Skeletal muscle cell (primary cell): Measurements from ENCODE around the gene KCNC2.

Source experiments
- DNase-seq: peaks from one replicate; pipeline ENCODE4 v3.0.0-alpha.2; 2010; ENCODE audit warnings: low read depth
- H3K4me3 ChIP-seq: 2 replicates; pipeline ENCODE4 v1.5.1; 2011; ENCODE audit warnings: low read depth, mild to moderate bottlenecking, control low read depth, low read length, moderate library complexity

The KCNC2 gene

DNA sequence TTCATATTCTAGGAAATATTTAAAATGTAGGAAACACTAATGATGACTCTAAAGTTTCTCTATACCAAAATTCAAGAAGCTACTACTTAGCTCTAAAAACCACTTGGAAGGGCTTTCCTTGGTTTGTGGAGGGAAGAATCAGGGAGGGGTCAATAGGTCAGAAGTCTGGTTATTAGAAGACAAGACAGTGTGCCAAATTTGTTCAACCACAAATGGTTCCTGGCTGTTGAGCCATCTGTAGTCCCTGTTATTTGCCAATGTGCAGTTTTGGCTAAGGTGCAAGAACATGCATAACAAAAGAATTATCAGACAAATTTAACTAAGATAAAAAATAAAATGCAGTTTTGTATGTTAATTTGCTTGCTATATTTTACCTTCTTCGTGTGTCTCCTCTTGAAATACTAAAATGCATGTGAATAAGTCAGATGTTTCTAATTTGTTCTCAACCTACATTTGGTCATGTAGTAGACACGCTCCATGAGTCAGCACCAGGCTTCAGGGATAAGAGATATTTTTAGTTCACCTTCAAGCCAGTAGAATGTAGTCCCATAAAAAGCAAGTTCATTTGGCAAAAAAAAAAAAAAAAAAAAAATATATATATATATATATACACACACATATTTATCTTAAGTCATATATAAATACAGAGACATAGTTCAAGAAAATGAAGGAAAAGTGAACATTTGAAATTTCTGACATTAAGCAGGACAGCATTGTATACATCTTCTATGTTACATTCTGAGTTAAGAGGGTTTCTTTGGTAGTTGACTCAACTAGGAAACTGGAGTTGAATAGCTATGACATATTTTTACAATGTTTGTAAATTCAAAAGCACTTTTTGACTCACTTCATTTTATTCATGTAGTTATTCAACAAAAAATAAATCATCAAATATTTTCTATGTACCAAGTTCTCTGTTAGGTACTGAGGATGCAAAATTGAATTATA lies 123.3 kb downstream of the KCNC2 start:
- H3K4me3 ChIP-seq = no peak overlapping the region
- DNase-seq = peak; percentile 20

DNA sequence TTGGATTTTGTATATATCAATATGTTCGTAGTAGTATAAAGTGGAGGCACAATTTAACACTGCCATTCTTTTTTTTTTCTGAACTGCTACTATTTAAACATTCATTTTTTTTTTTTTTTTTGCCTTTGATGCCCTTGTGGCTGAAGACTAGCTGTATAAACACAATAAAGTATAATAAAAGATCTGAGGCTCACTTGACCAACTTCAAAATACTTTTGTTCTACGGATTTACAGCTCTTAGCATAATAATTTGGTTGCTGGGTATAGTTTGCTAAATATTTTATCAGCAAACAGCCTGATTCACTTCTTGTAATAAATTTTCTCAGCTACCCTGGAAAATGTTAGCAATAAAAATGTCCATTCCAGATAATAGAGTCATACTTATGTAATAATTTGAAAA lies 128.3 kb downstream of the KCNC2 start:
- no peak for DNase-seq
- H3K4me3 ChIP-seq = no peak overlapping the region

DNA sequence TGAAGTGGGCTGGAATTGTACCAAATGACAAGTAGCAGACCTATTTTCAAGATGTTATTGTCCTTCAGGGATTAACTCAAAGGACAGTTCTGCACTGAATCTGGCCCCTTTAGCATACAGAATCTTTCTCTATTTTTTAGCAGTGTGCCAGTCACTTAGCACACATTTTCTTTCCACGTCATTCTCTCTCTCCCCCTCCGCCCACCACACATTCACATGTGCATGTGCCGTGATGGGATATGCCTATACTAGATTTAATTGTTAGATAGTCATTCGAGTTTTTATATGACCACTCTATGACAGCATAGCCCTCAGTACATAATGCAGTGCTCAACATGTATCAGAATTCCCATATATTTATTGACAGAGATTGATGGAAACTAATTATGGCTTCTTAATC lies 129.1 kb downstream of the KCNC2 start:
- DNase-seq = no peak
- H3K4me3 ChIP-seq = no peak overlapping the region

DNA sequence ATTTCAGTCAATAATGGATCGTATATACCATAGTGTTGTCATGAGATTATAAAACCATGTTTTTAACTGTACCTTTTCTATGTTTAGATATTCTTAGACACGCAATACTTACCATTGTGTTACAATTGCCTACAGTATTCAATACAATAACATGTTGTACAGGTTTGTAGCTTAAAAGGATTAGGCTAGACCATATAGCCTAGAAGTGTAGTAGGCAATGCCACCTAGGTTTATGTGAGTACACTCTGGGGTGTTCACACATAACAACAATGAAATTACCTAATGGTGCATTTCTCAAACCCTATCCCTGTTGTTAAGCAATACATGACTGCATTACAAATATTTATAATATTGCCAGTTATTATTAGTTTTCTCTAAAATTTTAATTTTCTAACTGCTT lies 144.2 kb downstream of the KCNC2 start:
- H3K4me3 ChIP-seq = no peak overlapping the region

DNA sequence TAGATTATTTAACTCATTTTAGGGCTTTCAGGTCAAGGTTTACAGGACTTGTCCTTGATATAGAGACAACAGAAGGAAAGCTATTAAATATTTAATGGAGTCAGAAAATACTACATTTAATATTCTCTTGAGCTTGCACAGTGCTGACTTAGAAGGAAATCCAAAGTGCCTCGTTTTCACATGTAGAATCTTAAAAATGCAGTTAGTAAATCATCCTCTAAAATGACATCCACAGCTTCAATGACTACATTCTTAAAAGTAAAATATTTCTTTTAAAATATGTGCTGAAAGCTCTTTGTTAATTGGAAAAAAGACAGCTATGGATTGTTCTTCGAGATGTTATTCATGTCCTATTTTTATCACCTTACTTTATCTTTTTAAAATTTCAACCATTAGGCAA lies 146.9 kb downstream of the KCNC2 start:
- no peak overlapping the region for H3K4me3 ChIP-seq
- DNase-seq = no peak

More for the DNA sequence above, 144.2 kb downstream of the KCNC2 start:
- DNase-seq = no peak

DNA sequence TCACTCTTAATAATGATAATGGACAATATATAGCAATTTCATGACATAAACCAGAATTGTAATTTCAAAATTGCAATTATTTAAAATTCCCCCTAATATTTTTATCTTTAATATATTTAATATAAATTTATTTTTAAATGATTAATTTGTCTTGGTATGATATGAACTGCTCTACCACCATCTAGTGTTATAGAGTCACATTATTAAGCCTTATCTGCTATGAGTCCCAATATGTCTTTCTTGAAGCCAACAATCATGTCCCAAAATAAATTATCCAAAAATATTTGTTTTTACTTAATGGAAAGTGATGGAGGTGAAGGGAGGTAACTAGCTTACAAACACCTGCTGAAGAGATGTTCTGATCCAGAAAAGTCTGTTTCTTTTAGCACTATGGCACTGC lies 151.4 kb downstream of the KCNC2 start:
- no peak overlapping the region for H3K4me3 ChIP-seq
- DNase-seq = no peak

DNA sequence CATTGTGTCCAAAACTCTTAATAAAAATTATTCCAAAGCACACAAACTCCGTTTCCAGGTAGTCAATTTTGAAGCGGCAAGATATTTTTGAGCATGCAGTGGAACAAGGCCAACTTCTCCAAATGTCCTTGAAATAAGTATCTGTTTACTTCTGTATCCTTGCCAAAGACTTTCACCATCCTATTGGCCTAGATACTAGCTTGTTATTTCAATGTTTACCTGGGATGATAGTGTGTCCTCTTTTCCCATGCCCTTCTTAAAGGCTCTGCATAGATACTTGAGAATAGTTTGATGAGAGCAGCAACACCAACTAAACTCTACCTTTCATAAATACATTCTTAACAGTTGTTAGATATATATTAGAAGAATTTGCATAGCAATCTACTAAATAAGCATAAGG lies 160.9 kb downstream of the KCNC2 start:
- DNase-seq = no peak
- H3K4me3 ChIP-seq = no peak overlapping the region

DNA sequence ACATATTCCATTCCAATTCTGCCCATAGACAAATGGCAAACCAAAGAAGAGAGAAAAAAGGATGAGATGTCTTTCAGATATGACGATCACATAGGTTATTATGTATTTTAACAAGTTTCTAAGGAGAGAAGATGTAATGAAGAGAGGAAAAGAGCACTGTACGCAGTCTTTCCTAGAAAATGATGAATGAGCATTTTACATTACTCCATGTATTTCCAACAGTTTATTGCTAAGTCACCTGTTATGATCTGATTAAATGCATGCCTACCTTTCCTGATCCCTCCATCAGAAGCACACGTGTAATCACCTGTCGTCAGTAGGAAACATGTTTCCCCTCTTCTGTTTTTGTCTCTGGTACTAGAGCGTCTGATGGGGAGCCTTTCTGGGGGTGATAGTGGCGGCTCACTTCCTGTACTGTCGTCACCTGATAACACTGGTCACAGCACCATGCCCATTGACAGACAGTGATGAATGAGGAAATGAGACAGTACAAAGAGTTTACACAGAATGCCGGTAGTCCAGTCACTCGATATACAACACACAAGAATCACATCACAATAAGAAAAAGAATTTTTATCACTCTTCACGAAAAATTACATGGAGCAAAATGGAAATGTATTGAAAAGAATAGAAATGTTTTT lies 161.6 kb downstream of the KCNC2 start:
- no peak overlapping the region for H3K4me3 ChIP-seq

DNA sequence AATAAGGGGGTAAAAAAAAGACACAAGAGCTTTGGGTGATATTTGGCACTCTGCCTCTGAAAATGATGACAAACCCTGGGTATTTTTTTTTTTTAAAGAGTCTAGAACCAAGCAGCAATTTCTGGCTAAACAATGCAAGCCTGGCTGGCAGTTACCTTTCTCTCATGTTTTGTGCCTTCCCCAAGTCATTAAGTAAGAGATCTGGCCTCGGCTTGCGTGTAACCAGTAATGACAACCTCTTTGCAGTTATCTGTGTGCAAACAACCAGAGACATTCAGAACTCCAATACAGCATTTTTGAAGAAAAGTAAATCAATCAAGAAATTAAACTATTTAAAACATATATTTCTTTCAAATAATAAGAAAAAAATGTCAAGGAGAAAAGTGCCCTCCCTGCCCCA lies 167.5 kb downstream of the KCNC2 start:
- no peak for DNase-seq
- H3K4me3 ChIP-seq = no peak overlapping the region

More for the DNA sequence above, 161.6 kb downstream of the KCNC2 start:
- DNase-seq = no peak

DNA sequence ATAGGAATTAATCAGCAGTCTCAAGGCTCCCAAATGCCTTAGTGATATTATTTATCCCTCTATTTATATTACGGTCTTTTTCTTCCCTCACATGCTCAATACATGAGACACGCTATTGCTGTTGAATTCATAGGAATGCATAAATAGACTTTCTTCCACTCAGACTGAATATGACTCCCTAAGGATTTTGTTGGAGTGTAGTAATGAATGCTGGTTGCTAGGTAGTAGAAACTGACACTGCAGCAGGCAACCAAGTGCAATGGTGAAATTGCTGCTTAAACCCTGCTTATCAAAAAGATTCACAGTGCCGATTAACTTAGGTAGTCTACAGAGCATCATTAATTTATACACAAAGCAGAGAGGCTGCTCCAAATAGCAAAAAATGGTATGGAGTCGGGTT lies 168.2 kb downstream of the KCNC2 start:
- H3K4me3 ChIP-seq = no peak overlapping the region
- DNase-seq = no peak

DNA sequence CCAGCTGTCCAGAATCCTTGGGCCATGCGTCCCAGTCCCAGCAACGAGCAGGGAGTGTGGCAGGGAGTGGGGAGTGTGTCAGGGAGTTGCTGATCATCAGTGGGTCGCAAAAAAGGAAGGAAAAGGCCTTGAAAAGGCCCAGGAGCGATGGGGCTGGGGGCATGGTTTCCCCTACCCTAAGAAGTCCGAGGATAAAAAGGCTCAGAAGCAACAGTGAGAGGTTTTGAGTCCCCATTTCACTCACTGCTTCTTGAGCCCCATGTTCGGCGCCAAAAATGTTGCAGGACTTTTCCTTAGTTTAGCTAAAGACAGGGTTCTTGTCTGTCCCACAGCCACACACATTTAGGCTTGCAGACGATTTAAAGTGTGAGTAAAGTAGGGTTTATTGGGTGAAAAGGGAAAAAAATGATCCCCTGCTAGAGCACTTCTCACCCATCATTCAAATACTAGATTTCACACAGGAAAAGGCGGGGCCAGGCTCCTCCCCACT lies 189.5 kb downstream of the KCNC2 start:
- no peak for DNase-seq
- no peak overlapping the region for H3K4me3 ChIP-seq

DNA sequence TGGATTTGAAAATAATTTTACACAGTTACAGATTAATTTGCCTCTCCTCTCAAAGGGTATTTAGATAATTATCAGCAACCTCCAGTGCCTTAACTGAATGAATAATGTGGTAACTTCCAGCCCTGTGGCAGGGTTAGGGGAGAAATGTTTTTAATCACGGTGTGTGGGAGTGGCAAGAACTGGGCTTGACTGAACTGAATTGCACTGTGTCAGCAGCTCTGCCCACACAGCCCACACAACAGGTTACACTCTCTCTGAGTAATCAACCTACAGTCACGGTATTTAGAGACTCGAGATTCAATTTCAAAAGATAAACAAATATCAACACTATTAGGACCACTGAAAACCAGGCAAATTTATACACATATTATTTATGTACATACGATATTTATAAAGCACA lies 198.5 kb downstream of the KCNC2 start:
- DNase-seq = no peak

DNA sequence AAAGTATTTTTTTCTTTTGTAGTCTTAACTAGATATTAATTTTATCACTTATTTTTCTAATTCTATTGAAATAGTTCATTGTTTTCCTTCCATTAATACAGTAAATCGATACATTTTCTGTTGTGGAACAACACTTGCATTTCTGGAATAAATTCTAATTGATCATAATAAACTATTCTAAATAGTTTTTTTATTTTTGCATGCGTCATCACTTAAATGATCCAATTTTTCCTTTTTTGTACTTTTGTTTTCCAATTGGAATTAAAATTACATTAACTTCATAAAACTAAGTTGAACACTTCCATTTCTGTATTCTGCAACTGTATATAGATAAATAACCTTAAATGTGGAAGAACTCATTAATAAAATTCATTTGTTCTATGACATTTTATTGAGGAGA lies 202.5 kb downstream of the KCNC2 start:
- no peak for DNase-seq
- H3K4me3 ChIP-seq = no peak overlapping the region

More for the DNA sequence above, 198.5 kb downstream of the KCNC2 start:
- H3K4me3 ChIP-seq = no peak overlapping the region

DNA sequence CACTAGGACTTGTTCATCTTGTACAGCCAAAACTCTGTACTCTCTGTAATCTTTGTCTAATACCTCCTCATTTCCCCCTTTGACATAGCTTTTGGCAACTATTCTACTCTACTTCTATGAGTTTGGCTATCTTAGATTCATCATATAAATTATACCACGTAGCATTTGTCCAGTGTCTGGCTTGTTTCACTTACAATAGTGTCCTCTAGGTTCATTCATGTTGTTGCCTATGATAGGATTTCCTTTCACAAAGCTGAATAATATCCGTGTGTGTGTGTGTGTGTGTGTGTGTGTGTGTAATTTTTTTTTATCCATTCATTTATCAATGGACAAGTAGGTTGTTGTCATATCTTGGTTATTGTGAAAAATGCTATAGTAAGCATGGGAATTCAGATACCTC lies 209.5 kb downstream of the KCNC2 start:
- no peak for DNase-seq
- H3K4me3 ChIP-seq = no peak overlapping the region

DNA sequence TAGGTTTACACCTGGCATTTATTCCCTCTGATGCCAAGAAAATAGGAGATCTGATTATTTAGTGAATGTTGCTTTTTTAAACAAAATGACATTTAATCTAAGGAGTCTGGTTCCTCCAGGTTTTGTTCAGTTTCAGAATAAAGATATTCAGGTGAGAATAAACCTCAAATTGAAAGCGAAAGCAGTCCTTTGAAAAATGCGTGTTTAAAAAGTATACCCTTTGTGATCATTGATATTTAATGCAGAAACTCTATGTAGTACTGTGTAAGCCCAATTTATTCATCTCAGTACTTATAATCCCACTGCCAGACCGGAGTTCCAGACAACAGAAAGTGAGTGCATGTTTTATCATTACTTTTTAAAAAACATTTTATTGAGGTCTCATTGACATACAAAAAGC lies 210.2 kb downstream of the KCNC2 start:
- DNase-seq = no peak
- H3K4me3 ChIP-seq = no peak overlapping the region
